Common myeloid progenitor, CD34-positive (primary cell): ENCODE measurements around the gene IGFN1.

Source experiments
- CTCF ChIA-PET: fragments of 350-600 bp; sonication (Branson Sonifier 250); formaldehyde crosslinking; loops from one replicate; lab custom pipeline; 2021; ENCODE audit warnings: antibody characterized with exemption; lab: Charles Lee
- POLR2A ChIA-PET: fragments of 350-600 bp; sonication (Branson Sonifier 250); formaldehyde crosslinking; loops from one replicate; lab custom pipeline; 2021; ENCODE audit warnings: antibody characterized with exemption; lab: Charles Lee
- DNase-seq, 3 donors: peaks; one replicate each; pipeline versions ENCODE4 v3.0.0 to v3.0.0-alpha.2; 2013
- H3K27ac ChIP-seq, 2 experiments: 1 replicate in 1 of 2; 2 replicates in 1 of 2; pipeline ENCODE4 v1.7.0; 2013; ENCODE audit warnings: inconsistent platforms in 2 of 2, low read length in 2 of 2, mild to moderate bottlenecking in 2 of 2, low read depth in 1 of 2, moderate library complexity in 1 of 2; ENCODE audit not compliant: severe bottlenecking in 2 of 2, insufficient read depth in 1 of 2, poor library complexity in 1 of 2
- H3K27me3 ChIP-seq, 5 experiments: replicated peaks in 2 of 5; 1 replicate in 3 of 5; 2 replicates in 2 of 5; pipeline versions ENCODE4 v1.6.1 to v1.7.0; 2013; ENCODE audit warnings: low read length in 4 of 5, mild to moderate bottlenecking in 2 of 5, moderate library complexity in 2 of 5, inconsistent platforms in 1 of 5; ENCODE audit not compliant: insufficient read depth in 5 of 5, control insufficient read depth in 4 of 5
- H3K36me3 ChIP-seq, 4 experiments: 1 replicate in 2 of 4; 2 replicates in 2 of 4; pipeline versions ENCODE4 v1.6.1 to v1.7.0; 2013; ENCODE audit warnings: low read length in 3 of 4, control low read depth in 1 of 4, mild to moderate bottlenecking in 1 of 4; ENCODE audit not compliant: control insufficient read depth in 4 of 4, insufficient read depth in 4 of 4
- H3K4me1 ChIP-seq, 4 experiments: 1 replicate in 3 of 4; 2 replicates in 1 of 4; pipeline versions ENCODE4 v1.6.1 to v1.7.1; 2013; ENCODE audit warnings: low read length in 3 of 4, mild to moderate bottlenecking in 3 of 4, control low read depth in 1 of 4, inconsistent platforms in 1 of 4, moderate library complexity in 1 of 4; ENCODE audit not compliant: control insufficient read depth in 4 of 4, insufficient read depth in 4 of 4; ENCODE audit errors: control extremely low read depth in 1 of 4
- H3K4me3 ChIP-seq, 7 experiments: 1 replicate in 4 of 7; 2 replicates in 3 of 7; pipeline versions ENCODE4 v1.5.1 to v1.7.0; 2013; ENCODE audit warnings: mild to moderate bottlenecking in 7 of 7, low read length in 6 of 7, moderate library complexity in 6 of 7, inconsistent platforms in 2 of 7, low read depth in 2 of 7, control low read depth in 1 of 7; ENCODE audit not compliant: insufficient read depth in 4 of 7, control insufficient read depth in 1 of 7; ENCODE audit errors: extremely low read depth in 1 of 7
- H3K9me3 ChIP-seq, 5 experiments: 1 replicate in 4 of 5; 2 replicates in 1 of 5; pipeline versions ENCODE4 v1.6.1 to v1.7.1; 2013; ENCODE audit warnings: low read length in 4 of 5, mild to moderate bottlenecking in 2 of 5, inconsistent platforms in 1 of 5, low read depth in 1 of 5, moderate library complexity in 1 of 5; ENCODE audit not compliant: control insufficient read depth in 4 of 5, insufficient read depth in 2 of 5; ENCODE audit errors: control extremely low read depth in 1 of 5
- WGBS: methylation state at CpG from one replicate; pipeline ENCODE4 v1.1.5; 2013; ENCODE audit not compliant: insufficient coverage; 5-methylcytosine and 5-hydroxymethylcytosine counted together

The IGFN1 gene

DNA sequence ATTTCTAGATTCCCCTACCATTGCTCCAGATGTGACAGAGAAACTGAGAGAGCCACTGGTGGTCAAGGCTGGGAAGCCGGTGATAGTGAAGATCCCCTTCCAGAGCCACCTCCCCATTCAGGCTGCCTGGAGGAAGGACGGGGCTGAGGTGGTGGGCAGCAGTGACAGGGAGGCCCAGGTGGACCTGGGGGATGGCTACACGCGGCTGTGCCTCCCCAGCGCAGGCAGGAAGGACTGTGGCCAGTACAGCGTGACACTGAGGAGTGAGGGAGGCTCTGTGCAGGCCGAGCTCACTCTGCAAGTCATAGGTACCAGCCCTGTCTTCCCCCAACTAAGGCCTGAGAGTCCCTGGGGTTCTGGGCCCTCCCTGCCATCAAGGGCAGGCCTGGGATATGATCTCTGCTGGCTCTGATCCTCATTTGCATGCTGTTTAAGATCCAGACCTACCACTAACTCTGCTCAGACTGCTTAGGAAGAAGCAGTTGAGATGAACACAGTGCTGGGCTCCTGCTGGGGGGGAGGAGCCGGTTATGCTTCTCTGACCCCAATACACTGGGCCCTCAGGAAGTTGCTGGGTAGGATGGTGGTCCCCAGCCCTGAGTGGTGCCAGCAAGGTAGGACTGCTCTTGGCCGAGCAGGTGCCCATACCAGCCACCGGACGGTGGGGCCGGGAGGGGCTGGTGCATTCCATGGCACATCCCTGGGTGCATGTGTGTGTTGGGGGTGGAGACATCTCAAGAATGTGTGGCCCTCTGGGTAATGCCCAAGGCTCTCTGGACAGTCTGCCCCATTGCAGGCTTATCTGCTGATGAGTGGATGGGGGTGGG is 25.1 kb downstream of the IGFN1 start:
- DNase-seq, result no peak
- CTCF ChIA-PET, result interaction anchor here (1.2 to 1.3 kb wide), 2 partner anchors 7 to 90 kb away, joined by 4 to 5 read pairs; no protein-coding TSS in a partner anchor

DNA sequence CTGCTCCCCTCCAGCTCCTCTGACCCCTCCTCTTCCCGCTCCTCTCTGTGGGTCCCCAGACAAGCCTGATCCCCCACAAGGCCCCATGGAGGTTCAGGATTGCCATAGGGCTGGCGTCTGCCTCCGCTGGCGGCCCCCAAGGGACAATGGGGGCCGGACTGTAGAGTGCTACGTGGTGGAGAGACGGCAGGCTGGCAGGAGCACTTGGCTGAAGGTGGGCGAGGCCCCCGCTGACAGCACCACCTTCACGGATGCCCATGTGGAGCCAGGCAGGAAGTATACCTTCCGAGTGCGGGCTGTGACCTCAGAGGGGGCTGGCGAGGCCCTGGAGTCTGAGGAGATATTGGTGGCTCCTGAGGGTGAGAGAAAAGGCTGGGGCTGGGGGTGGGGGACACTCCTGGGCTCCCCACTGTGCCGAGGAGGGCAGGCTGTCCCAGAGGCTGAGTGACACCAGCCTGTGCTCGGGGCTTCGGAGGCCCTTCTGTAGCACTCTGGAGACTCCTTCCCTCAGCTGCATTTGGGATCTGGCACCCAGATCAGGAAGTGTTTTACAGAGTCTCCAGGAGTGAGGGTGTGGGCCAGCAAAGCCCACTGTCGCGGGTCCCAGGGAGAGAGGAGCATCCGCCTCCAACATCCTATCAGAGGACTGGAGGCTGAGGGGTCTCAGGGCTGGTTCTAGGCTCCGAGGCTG is 25.9 kb downstream of the IGFN1 start:
- Histone ChIP-seq H3K36me3 (no peaks in the 10 kb centered on the region), H3K27me3 (peaks cover 0 to 12% (median 4%) of the 10 kb centered on the region in 5 experiments), H3K27ac (no peak overlapping the region), H3K4me3 (no peak overlapping the region), H3K4me1 (no peaks in the 10 kb centered on the region), H3K9me3 (no peaks in the 10 kb centered on the region)
- WGBS, result 94% methylated on average over 20 of the region's 20 CpGs
- POLR2A ChIA-PET, result no interaction called here
- CTCF ChIA-PET, result no interaction called here
- DNase-seq, result no peak

More for the DNA sequence above, 25.1 kb downstream of the IGFN1 start:
- no peak overlapping the region for H3K27ac ChIP-seq
- H3K4me3 ChIP-seq, result no peak overlapping the region
- POLR2A ChIA-PET, result no interaction called here
- H3K27me3 ChIP-seq, result peaks cover 0 to 15% (median 4%) of the 10 kb centered on the region in 5 experiments
- no peaks in the 10 kb centered on the region for H3K9me3 ChIP-seq
- 96% methylated on average over 10 of the region's 12 CpGs for WGBS
- no peaks in the 10 kb centered on the region for H3K4me1 ChIP-seq
- H3K36me3 ChIP-seq, result no peaks in the 10 kb centered on the region

- WGBS, result 95% methylated on average over 12 of the region's 14 CpGs
- no peak overlapping the region for H3K4me3 ChIP-seq
- no peak for DNase-seq
- peaks cover 0 to 7% (median 0%) of the 10 kb centered on the region in 5 experiments for H3K27me3 ChIP-seq
- H3K27ac ChIP-seq, result no peak overlapping the region
- ChIA-PET CTCF (no interaction called here), POLR2A (no interaction called here)
- no peaks in the 10 kb centered on the region for H3K36me3 ChIP-seq
- H3K4me1 ChIP-seq, result no peaks in the 10 kb centered on the region
- no peaks in the 10 kb centered on the region for H3K9me3 ChIP-seq
Observed at GRCh38 chr1:201217146-201217545, 26.5 kb downstream of the IGFN1 start.

DNA sequence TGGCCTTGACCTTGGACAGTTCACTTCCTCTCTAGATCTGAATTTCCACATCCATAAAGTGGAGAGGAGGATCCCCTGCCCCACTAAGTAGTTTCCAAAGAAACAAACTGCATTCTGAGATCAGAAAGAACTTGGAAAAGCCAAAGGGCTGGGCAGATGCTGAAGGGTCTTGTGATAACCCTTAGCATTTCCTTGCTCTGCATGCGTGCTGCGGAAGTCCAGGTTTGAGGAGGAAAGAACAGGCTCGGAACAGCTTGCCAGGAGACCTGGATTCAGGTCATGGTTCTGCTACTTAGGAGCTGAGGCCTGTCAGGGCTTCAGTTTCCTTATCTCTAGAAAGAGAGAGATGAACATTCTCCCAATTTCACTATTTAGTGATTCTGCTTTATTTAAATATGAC is 27.2 kb downstream of the IGFN1 start:
- Histone ChIP-seq H3K4me1 (no peaks in the 10 kb centered on the region), H3K27ac (no peak overlapping the region), H3K4me3 (no peak overlapping the region), H3K9me3 (no peaks in the 10 kb centered on the region), H3K36me3 (no peaks in the 10 kb centered on the region), H3K27me3 (peaks cover 0 to 5% (median 0%) of the 10 kb centered on the region in 5 experiments)
- DNase-seq, result no peak
- CTCF ChIA-PET, result interaction anchor here (1.5 kb wide), 1 partner anchor 69 kb away, joined by 4 read pairs; no protein-coding TSS in a partner anchor
- POLR2A ChIA-PET, result no interaction called here
- WGBS, result 94% methylated on average over 3 of the region's 3 CpGs

GRCh38 chr1:201218409-201218808 is 27.8 kb downstream of the IGFN1 start:
- H3K4me1 ChIP-seq, result no peaks in the 10 kb centered on the region
- H3K27ac ChIP-seq, result no peak overlapping the region
- WGBS, result 90% methylated on average over 3 of the region's 10 CpGs
- no peaks in the 10 kb centered on the region for H3K9me3 ChIP-seq
- CTCF ChIA-PET, result interaction anchor here (1.5 kb wide), 1 partner anchor 70 kb away, joined by 4 read pairs; no protein-coding TSS in a partner anchor
- no peak for DNase-seq
- H3K36me3 ChIP-seq, result no peaks in the 10 kb centered on the region
- POLR2A ChIA-PET, result no interaction called here
- no peak overlapping the region for H3K4me3 ChIP-seq
- H3K27me3 ChIP-seq, result peaks cover 0 to under 1% (median 0%) of the 10 kb centered on the region in 5 experiments

GRCh38 chr1:201219481-201220387 is 29.1 kb downstream of the IGFN1 start:
- ChIA-PET CTCF (interaction anchor here (0.9 to 1.5 kb wide), 2 partner anchors 12 to 71 kb away, joined by 3 to 4 read pairs; no protein-coding TSS in a partner anchor), POLR2A (interaction anchor here (0.6 kb wide), 1 partner anchor 314 kb away, joined by 8 read pairs; no protein-coding TSS in a partner anchor)
- H3K27me3 ChIP-seq, result no peaks in the 10 kb centered on the region
- no peak overlapping the region for H3K27ac ChIP-seq
- no peak for DNase-seq
- H3K4me1 ChIP-seq, result no peaks in the 10 kb centered on the region
- WGBS, result 97% methylated on average over 6 of the region's 7 CpGs
- no peaks in the 10 kb centered on the region for H3K36me3 ChIP-seq
- H3K9me3 ChIP-seq, result no peaks in the 10 kb centered on the region
- no peak overlapping the region for H3K4me3 ChIP-seq
